SK-N-DZ (cell line): ENCODE data around the gene COLEC12.
A peak's percentile ranks its signal among the peaks of the same experiment; 100 is the strongest.

Experiments
- DNase-seq: peaks from one replicate; pipeline ENCODE4 v3.0.0-alpha.2; 2015; ENCODE audit warnings: low spot score

Gene COLEC12

GRCh38 chr18:506264-506663 lies 5.8 kb upstream of the COLEC12 start:
- no peak for DNase-seq

- no peak for DNase-seq
Measured at GRCh38 chr18:505483-506122, 5.1 kb upstream of the COLEC12 start.

DNA sequence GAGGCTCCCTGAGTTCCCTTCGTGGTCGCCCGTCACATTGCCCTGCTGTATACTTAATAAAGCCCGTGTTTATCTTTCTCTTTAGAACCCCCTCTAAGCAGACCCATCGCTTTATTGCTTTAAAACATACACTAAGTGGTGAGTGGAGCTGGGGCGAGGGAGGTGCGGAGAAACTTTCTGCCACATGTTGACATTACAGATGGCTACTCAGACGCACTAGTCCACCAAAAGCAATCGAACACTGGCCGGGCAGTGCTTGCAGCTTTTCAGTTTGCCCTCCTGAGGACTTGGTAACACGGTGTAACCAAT lies 859 bp upstream of the COLEC12 start:
- no peak for DNase-seq

GRCh38 chr18:499776-500631 lies 497 bp downstream of the COLEC12 start:
- DNase-seq = peak; percentile 76

DNA sequence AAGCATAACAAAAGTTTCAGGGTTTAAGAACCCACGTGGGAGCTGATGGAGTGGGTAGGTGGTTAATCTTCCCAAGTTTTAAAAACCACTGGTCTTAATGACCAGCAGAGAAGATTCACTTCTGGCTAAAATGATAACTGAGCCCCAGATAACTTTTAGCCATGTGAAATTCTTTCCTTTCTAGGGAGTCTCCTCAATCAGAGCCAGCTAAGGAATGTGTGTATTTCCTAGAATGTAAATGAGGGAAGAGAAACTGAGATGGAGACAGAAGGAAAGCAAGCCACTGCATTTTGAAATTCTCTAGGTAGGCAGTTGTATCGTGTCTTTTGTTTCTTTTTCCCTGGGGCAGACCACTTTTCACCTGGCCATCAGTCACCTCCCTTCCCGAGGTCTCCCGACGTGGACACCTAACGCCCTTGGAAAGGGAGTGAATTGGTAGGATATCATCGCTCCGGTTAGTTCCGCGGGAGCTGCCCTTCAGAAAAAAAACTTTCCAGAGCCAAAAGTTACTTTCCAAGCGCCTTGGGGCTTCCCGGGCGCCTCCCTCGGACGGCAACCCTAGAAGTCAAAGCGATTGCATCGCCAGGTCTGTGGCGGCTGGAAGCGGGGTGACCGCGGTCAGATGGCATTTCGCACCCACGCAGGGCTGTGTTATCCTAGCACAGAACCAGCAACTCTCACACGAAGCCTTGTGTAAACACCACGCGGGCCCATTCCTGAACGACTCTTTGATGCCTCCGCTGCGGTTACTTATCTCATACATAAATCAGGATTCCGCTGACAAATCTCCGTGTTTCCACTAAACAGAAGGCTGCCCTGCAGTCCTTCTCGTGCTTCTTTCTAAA lies 1.3 kb downstream of the COLEC12 start:
- peak; percentile 83 for DNase-seq

GRCh38 chr18:497688-498087 lies 2.8 kb downstream of the COLEC12 start:
- no peak for DNase-seq

- DNase-seq = no peak
Measured at GRCh38 chr18:495452-495851, 5.0 kb downstream of the COLEC12 start.

DNA sequence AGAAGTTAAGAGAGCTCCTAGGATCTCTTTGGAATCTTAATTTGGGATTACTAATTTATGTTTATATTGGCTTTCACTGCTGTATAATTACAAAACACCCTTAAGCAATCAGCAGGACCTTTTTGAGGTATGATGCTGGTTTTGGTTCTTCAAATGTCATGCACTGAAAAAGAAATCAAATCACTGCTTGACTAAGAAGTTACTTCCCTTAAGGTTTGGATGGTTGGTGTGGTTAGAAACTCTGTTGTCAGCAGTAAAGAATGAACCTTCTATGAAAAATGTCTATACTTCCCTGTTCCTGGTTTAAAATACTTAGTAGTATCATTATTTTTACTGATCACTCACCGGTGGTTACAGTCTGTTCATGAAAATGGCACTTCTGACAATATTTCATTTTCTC lies 5.5 kb downstream of the COLEC12 start:
- DNase-seq = no peak

- no peak for DNase-seq
Measured at GRCh38 chr18:493986-494983, 6.2 kb downstream of the COLEC12 start.

DNA sequence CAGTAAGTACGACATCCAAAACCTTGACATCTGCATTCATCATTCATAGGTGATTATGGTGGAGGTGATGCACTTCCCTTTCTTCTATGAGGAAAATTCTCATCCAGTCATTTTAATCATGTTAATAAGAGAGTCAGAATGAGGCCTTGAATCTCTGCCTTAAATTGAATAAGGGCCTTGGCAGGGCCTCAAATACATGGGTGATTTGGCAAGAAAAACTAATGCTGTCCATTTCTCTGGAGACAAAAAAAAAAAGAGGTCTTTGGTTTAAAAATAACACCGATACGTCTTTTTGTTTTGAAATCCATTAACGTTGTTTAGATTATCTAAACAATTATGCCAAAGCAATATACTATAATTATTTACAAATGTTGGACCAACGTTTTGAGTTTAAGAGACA lies 8.1 kb downstream of the COLEC12 start:
- DNase-seq = no peak

DNA sequence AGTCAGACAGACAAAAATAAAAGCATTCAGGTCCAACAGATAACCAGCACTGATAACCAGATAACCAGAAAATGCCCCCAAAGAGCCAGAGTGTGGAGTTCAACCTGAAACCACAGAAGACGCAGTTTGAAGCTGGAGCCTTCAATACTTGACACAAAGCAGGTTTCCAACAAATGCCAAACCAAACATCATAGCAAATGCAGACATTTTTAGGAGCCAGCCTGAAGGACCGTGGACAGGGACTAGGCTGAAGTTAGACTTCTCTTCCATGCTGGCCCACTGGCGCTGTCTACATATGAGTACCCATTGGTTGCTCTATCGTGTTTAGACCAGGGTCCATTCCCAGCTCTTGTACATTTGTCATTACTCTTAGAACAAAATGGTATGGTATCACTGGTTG lies 9.9 kb downstream of the COLEC12 start:
- no peak for DNase-seq

- DNase-seq = no peak
Measured at GRCh38 chr18:490024-490366, 10.5 kb downstream of the COLEC12 start.

DNA sequence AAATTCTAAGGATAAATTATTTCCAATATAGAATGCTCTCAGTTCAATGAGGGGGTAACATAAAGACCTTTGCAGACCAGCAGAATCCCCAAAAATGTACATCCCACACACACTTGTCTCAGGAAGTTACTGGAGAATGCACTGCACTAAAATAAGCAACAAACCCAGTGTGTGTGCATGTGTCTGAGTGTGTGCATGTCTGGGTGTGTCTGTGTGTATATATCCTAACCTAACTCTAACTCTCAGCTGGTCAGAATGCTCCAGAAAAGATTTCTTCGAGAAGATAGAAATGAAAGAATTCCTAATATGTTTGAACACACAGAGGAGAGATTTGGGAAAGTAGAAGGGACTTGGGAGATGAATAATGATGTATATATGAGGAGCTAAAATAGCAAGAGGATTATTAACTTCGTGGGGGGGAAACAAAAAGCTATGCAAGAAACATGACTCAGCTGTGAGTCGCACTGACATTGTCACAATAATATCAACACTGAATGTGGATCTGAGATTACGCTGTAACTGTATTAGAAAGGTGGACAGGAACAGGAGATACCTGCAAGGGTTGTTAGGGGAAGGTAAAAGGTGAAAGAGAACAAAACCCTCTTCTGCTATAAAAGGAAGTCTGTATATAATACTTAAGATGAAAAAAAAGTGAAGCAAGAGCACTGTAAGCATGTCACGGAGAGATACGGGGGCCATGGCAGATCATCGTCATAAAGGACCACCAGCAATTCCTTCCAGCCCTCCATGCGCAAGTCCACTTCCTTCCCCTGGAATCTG lies 11.1 kb downstream of the COLEC12 start:
- no peak for DNase-seq

DNA sequence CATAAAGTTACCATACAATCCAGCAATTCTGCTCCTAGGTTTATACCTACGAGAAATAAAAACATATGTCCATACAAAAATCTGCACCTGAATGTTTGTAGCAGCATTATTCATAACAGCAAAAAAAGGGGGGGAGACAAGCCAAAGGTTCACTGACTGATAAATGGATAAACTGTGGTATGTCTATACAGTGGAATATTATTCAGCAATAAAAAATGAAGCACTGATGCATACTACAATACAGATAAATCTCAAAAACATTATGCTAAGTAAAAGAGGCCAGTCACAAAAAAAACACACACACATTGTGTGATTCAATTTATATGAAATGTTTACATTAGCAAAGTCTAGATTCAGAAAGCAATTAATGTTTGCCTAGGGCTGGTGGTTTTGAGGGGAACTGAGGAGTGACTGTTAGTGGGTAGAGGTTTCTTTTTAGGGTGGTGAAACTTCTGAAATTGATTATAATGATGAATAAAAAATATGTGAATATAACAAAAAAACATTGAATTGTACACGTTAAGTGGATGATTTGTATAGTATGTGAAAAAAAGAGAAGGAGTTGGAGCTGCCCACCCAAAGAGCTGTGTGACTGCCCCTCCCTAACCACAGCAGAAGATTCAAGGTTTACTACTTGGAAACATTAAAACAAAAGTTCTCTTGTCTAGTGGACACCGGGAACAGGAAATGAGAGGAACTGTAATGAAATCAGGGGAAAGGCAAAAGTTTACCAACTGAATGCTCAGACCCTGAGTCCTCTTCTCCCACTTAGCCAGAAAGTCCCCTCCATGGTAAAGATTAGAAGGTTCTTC lies 13.4 kb downstream of the COLEC12 start:
- DNase-seq = no peak

- DNase-seq = no peak
Measured at GRCh38 chr18:484749-485464, 15.6 kb downstream of the COLEC12 start.

- DNase-seq = no peak
Measured at GRCh38 chr18:478681-479080, 21.8 kb downstream of the COLEC12 start.

GRCh38 chr18:477565-477964 lies 22.9 kb downstream of the COLEC12 start:
- no peak for DNase-seq

DNA sequence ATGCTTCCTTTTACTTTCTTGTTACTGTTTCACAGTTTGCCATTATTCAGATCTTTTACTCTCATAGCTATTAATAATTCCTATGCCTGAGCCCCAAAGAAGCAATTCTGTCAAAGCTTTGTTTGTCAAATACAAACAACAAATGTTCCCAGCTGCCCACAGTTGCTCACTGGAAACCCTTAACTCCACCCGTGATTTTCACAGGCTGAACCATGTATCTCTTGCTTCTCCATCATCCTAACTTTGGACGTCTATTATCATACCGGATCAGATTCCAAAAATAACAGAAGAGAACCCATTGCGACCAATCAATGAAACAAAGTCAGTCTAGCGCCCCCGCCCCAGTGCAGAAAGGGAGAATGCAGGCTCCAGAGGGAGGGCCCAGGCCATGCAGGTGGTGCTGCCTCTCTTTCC lies 24.2 kb downstream of the COLEC12 start:
- DNase-seq = no peak
